ENCODE results near the gene ZBTB39.
"Not testable (repeated sequence)": the region's sequence is repeated elsewhere in the genome, so short reads cannot be mapped to it uniquely, and the experiment has no call there.

The ZBTB39 gene

DNA sequence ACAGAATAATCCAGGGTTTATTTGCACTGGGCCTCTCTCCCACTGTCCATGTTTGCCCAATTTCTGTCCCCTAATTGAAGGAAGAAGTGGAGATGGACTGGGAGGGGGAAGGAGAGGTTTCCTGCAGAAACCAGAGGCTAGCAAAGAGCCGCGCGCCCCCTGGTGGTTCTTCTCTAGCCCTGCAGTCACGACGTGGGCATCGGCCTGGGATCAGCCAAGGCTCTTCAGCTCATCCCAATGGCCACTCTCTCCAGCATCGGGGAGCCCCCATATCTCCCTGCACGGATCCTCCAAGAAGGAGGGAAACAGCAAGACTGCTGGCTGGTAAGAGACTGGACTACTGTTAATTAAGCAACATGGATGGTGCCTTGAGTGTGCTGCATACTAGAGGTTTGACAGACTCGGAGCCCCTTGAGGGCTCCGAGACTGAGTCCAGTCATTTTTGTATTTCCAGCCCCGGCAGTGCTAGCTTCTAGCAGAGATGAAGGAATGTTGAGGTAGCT, 18.7 kb downstream of the ZBTB39 start:
- peak; percentile 23 for DNase-seq (ENCODE audit: low read depth)

DNA sequence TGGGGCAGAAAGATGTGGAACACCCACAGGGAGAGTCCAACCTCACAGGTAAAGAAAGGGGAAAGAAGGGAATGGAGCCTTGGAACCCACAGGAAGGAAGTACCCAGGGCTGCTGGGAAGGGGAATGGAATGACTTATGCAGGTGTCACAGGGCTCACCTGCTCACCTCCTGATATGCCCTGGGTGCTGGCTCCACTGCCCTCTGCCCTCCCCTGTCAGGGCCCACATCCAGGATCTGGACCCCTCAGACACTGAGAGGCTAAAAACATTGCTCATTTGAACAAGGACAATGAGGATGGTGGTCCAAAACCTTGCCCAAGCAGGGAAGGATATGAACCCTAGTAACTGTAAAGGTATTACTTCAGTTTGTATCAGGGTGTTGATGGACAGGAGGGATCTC, 19.3 kb downstream of the ZBTB39 start:
- H3K4me3 ChIP-seq (ENCODE audit: low read depth, low read length): no peak overlapping the region
- DNase-seq (ENCODE audit: low read depth): no peak

More for the DNA sequence above, 18.7 kb downstream of the ZBTB39 start:
- H3K4me3 ChIP-seq (ENCODE audit: low read depth, low read length): no peak overlapping the region

DNA sequence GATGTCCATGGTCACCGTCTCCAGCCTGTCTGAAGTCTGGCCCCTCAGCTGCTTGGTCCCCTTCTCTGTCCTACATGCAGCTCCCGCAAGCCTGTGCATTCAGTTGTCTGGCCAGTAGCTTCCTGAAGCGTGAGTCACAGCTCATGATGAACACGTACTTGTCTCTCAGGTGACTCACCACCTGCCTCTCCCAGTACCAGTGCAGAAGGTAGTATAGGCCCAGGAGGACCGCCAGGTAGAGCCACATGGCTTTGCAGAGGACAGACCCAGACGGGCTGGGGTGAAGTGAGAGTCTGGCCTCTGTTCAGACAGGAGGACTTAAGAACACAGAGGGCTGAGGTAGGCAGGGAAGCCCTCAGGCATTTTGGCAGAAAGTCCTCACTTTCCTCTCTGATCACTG, 20.6 kb downstream of the ZBTB39 start:
- DNase-seq (ENCODE audit: low read depth); H3K4me3 ChIP-seq (ENCODE audit: low read depth, low read length): not testable (repeated sequence)

DNA sequence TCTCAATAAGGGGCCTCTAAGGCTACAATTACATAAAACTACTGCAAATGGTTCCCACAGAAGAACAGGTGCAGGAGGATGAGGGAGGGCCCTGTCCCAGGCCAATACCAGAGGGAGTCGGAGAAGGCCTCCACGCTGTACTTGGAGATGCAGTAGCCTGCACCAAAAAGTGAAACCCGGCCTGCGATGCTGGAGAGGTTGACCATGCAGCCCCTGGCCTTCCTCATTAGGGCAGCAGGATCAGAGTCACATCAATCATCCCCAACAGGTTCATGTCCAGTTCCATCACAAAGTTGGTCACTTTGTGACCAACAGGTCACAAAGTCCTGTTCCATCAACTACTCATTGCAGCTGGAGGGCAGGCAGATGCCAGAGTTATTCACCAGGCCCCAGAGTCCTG, 23.0 kb downstream of the ZBTB39 start:
- DNase-seq (ENCODE audit: low read depth): no peak
- H3K4me3 ChIP-seq (ENCODE audit: low read depth, low read length): no peak overlapping the region

DNA sequence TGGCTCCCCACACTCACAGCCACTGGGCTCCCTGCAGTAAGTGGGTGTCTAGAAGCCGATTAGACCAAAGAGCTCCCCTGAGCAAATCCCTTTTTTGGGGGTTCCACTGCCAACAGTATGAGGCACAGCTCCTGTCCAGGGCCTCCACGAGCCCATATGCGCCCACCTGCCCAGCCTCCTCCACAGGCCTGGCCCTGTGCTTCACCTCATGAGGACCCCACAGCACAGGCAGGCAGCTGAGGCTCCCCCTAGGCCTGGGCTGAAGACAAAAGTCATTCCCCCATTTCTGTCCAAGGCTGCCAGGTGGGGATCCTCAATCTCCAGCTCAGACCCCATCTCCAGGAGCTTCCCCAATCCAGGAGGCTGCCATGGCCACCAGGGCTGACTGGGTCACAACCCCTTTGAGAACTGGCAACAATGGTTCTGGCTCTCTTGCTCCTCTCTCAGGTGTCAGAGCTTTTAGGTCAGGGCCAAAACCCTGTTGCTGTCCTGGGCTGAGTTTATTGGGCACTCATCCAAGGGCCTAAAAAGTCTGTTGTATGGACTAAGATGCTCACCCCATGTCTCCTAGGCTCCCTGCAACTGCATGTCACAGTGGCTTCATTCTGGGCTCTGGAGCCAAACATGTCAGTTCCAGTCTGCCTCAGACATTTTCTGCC, 23.6 kb downstream of the ZBTB39 start:
- DNase-seq (ENCODE audit: low read depth); H3K4me3 ChIP-seq (ENCODE audit: low read depth, low read length): not testable (repeated sequence)

DNA sequence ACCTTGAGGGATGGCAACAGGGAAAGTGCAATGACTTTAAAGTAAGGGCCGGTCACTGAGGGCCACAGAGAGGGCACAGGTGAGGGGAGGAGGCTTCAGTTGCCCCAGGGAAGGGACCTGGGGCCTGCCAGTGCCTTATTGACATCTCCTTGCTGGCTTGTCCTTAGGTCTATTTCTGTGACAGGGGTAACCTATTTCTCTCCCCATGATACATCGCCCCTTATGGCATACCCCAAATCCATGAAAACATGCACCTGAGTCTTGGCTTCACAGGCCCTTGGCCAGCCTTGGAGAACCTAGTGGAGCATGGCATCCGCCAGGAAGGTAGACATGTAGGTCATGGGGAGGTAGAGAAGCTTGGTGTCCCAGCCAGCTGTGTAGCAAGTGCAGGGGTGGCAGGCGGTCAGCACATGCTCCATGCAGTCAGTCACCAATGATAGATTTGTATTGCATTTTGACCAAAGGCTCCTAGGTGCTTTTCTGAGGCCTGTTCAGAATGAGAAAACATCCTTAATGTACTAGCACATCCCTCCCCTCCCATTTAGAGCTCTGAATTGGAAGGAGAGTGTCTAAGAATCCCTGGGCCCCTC, 25.3 kb downstream of the ZBTB39 start:
- no peak overlapping the region for H3K4me3 ChIP-seq (ENCODE audit: low read depth, low read length)
- DNase-seq (ENCODE audit: low read depth): no peak

DNA sequence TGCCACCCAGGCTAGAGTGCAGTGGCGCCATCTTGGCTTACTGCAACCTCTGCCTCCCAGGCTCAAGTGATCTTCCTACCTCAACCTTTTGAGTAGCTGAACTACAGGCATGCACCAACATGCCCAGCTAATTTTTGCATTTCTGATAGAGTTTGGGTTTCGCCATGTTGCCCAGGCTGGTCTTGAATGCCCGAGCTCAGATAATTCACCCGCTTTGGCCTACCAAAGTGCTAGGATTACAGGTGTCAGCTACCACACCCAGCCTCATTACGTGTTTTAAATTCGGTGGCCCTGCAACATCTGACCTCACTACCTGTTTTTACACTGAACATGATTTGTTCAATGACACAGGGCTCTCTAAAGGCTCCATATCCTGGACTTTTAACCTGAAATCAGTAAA, 26.1 kb downstream of the ZBTB39 start:
- no peak for DNase-seq (ENCODE audit: low read depth)
- H3K4me3 ChIP-seq (ENCODE audit: low read depth, low read length): no peak overlapping the region

DNA sequence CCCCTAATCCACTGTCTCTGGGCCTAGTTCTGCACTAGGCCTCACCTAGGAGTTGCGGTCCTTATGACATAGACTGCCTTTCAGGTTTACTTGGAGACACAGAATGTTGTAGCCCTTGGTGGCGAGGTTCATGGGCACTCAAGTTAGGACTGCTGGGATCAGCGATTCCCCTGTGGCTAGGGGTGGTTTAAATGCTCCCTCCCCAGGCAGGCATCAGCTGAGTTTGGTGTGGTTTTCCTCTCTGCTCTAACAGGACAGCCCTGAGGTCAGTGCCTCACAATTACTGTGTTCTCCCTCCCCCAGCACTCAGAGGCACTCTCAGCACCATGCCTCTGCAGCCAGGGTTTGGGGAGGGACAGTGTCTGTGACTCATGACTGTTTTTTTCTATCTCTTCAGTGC, 26.7 kb downstream of the ZBTB39 start:
- DNase-seq (ENCODE audit: low read depth): no peak
- no peak overlapping the region for H3K4me3 ChIP-seq (ENCODE audit: low read depth, low read length)

DNA sequence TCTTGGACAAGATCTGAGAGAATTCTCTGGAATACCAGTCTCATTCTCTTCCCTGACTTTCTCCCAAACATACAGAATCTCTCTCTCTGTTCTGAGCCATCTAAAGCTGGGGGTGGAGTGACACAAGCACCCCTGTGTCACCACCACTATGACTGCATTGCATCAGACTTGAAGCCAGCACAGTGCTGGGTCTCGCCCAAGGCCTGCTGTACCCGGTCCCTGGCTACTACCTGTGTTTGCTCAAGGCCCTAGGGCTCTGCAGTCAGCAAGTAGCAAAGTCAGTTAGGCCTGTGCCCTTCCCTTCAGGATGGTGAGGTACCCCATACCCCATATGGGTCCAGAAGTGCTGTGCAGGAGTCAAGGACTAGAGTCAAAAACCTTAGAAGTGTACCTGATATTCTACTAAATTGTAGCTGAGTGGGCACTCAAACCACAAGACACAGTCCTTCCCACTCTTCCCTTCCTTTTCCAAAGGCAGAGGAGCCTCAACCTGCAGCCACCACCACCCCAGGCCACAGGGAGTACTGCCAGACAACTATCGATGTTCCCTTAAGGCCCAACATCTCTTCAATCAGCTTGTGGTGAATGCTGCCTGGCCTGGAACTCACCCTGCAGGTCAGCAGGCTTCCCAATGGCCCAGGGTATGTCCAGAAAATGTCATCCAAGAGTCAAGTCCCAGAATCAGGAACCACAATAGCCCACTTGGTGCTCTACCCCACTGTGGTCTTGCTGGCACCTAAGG, 27.8 kb downstream of the ZBTB39 start:
- DNase-seq (ENCODE audit: low read depth): no peak
- no peak overlapping the region for H3K4me3 ChIP-seq (ENCODE audit: low read depth, low read length)

DNA sequence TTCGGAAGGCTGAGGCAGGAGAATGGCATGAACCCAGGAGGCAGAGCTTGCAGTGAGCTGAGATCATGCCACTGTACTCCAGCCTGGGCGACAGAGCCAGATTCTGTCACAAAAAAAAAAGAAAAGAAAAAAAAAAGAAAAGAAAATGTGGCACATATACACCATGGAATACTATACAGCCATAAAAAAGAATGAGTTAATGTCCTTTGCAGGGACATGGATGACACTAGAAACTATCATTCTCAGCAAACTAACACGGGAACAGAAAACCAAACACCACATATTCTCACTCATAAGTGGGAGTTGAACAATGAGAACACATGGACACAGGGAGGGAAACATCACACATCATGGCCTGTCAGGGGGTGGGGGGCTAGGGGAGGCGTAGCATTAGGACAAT, 29.0 kb downstream of the ZBTB39 start:
- H3K4me3 ChIP-seq (ENCODE audit: low read depth, low read length); DNase-seq (ENCODE audit: low read depth): not testable (repeated sequence)

DNA sequence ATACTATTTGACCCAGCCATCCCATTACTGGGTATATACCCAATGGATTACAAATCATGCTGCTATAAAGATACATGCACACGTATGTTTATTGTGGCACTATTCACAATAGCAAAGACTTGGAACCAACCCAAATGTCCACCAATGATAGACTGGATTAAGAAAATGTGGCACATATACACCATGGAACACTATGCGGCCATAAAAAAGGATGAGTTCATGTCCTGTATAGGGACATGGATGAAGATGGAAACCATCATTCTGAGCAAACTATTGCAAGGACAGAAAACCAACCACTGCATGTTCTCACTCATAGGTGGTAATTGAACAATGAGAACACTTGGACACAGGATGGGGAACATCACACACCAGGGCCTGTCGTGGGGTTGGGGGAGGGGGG, 32.1 kb downstream of the ZBTB39 start:
- H3K4me3 ChIP-seq (ENCODE audit: low read depth, low read length); DNase-seq (ENCODE audit: low read depth): not testable (repeated sequence)

DNA sequence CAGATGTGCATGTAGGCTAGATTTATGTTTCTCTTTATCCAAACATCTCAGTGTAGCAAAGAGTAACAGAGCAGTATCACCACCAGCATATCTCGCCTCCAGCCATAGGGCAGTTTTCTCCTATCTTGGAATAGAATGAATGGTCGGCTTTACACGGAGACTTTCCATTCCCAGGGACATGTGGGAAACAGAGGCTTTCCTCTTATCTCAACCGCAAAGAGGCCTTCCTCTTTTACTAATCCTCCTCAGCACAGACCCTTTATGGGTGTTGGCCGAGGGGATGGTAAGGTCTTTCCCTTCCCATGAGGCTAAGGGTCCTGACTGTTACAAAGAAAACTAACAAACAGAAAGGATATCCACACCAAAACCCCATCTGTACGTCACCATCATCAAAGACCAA, 37.4 kb downstream of the ZBTB39 start:
- not testable (repeated sequence) for DNase-seq (ENCODE audit: low read depth); H3K4me3 ChIP-seq (ENCODE audit: low read depth, low read length)

DNA sequence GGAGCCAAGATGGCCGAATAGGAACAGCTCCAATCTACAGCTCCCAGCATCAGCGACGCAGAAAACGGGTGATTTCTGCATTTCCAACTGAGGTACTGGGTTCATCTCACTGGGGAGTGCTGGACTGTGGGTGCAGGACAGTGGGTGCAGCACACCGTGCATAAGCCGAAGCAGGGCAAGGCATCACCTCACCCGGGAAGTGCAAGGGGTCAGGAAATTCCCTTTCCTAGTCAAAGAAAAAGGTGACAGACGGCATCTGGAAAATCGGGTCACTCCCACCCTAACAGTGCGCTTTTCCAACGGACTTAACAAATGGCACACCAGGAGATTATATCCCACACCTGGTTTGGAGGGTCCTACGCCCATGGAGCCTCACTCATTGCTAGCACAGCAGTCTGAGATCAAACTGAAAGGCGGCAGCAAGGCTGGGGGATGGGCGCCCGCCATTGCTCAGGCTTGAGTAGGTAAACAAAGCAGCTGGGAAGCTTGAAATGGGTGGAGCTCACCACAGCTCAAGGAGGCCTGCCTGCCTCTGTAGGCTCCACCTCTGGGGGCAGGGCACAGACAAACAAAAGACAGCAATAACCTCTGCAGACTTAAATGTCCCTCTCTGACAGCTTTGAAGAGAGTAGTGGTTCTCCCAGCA, 40.2 kb downstream of the ZBTB39 start:
- not testable (repeated sequence) for DNase-seq (ENCODE audit: low read depth); H3K4me3 ChIP-seq (ENCODE audit: low read depth, low read length)

DNA sequence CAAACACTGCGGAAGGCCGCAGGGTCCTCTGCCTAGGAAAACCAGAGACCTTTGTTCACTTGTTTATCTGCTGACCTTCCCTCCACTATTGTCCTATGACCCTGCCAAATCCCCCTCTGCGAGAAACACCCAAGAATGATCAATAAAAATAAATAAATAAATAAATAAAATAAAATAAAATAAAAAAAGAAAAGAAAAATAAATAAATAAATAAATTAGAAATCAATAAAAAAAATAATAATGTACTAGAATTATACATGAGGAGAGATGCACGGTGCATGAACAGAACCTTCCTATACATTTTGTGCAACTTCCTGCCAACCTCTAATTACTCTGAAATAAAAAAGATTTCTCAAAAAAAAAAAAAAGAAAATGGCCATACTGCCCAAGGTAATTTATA, 41.2 kb downstream of the ZBTB39 start:
- not testable (repeated sequence) for DNase-seq (ENCODE audit: low read depth); H3K4me3 ChIP-seq (ENCODE audit: low read depth, low read length)

DNA sequence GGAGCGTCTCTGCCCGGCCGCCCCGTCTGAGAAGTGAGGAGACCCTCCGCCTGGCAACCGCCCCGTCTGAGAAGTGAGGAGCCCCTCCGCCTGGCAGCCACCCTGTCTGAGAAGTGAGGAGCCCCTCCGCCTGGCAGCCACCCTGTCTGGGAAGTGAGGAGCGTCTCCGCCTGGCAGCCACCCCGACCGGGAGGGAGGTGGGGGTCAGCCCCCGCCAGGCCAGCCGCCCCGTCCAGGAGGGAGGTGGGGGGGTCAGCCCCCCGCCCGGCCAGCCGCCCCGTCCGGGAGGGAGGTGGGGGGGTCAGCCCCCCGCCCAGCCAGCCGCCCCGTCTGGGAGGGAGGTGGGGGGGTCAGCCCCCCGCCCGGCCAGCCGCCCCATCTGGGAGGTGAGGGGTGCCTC, 42.8 kb downstream of the ZBTB39 start:
- DNase-seq (ENCODE audit: low read depth); H3K4me3 ChIP-seq (ENCODE audit: low read depth, low read length): not testable (repeated sequence)

DNA sequence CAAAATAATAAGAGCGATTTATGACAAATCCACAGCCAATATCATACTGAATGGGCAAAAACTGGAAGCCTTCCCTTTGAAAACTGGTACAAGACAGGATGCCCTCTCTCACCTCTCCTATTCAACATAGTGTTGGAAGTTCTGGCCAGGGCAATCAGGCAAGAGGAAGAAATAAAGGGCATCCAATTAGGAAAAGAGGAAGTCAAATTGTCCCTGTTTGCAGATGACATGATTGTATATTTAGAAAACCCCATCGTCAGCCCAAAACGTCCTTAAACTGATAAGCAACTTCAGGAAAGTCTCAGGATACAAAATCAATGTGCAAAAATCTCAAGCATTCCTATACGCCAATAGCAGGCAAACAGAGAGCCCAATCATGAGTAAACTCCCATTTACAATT, 44.1 kb downstream of the ZBTB39 start:
- not testable (repeated sequence) for DNase-seq (ENCODE audit: low read depth)

DNA sequence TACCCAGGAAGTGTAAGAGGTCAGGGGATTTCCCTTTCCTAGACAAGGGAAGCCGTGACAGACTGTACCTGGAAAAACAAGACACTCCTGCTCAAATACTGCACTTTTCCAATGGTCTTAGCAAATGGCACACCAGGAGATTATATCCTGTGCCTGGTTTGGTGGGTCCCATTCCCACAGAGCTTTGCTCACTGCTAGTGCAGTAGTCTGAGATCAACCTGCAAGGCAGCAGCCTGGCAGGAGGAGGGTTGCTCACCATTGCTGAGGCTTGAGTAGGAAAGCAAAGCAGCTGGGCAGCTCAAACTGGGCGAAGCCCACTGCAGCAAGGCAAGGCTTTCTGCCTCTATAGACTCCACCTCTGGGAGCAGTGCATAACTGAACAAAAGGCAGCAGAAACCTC, 47.9 kb downstream of the ZBTB39 start:
- H3K4me3 ChIP-seq (ENCODE audit: low read depth, low read length): no peak overlapping the region
- no peak for DNase-seq (ENCODE audit: low read depth)

More for the DNA sequence above, 44.1 kb downstream of the ZBTB39 start:
- not testable (repeated sequence) for H3K4me3 ChIP-seq (ENCODE audit: low read depth, low read length)

DNA sequence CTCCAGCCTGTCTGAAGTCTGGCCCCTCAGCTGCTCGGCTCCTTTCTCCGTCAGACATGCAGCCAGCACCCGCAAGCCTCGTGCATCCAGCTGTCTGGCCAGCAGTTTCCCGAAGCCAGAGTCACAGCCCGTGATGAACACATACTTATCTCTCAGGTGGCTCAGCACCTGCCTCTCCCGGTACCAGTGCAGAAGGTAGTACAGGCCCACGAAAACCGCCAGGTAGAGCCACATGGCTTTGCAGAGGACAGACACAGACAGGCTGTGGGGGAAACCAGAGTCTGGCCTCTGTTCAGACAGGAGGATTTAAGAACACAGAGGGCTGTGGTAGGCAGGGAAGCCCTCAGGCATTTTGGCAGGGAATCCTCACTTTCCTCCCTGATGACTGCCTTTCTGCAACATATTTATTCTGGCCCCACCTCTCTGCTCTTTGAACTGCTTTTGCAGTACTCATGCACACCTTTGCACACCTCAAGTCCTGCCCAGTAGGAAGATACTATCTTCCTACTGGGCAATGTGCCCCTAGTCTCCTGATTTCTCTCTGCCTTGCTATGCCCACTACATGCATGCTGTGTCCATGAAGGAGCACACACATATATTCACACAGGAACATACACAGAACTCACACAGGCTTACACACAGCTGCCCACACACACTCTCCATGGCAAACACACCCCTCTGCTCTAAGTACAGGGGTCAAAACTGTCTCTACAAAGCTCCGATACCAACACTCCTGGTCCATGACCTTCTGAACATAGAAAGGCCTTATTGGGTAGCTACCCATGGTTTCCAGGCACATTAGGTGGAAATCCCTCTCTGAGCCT, 48.9 kb downstream of the ZBTB39 start, which contains the start of gene RDH16:
Gene RDH16, minus strand, starts transcription at position 380 of the 824 bp plus-strand sequence. Its CDS starts 146 bp downstream, at position 234.
- no peak within 1 kb of the TSS for H3K4me3 ChIP-seq (ENCODE audit: low read depth, low read length)
- DNase-seq (ENCODE audit: low read depth): no peak

DNA sequence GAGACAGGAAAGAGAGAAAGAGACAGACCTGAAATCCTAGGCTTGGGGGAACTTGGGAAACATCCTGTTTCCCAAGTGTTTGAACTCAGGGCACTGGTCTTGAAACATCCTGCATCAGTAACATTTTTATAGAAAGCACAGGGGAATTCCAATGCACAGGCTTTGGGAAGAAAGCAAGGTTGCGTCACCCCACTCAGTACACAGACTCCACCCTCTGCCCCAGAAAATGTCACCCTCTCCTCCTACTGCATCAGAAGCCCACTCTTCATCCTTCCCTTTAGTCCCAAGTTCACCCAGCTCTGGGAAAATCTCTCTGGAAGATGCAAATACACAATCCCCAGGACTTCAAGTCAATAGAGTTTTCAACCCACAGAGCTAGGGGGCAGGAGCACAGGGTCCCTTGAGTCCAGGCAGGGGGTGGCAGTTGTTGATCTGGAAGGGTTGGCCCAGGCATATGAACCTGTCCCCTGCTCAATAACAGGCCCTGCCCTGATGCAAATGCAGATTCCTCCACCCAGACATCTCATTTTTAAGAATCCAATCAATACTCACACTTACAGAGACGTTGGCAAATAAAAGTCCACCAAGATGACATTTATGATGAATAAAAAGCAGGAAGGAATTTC, 50.6 kb downstream of the ZBTB39 start:
- no peak overlapping the region for H3K4me3 ChIP-seq (ENCODE audit: low read depth, low read length)
- DNase-seq (ENCODE audit: low read depth): peak; percentile 31

Data from skeletal muscle cell (primary cell).